Measurements from ENCODE around the gene INAVA. TPM values are rescaled to one million over a fixed set of nuclear protein-coding genes. Genes with fewer than 3 reads are reported as not detected.
"Not testable (repeated sequence)": the region's sequence is repeated elsewhere in the genome, so short reads cannot be mapped to it uniquely, and the experiment has no call there.

INAVA gene
- total RNA-seq, 1 experiment from 2014 or later: 41.2 TPM

DNA sequence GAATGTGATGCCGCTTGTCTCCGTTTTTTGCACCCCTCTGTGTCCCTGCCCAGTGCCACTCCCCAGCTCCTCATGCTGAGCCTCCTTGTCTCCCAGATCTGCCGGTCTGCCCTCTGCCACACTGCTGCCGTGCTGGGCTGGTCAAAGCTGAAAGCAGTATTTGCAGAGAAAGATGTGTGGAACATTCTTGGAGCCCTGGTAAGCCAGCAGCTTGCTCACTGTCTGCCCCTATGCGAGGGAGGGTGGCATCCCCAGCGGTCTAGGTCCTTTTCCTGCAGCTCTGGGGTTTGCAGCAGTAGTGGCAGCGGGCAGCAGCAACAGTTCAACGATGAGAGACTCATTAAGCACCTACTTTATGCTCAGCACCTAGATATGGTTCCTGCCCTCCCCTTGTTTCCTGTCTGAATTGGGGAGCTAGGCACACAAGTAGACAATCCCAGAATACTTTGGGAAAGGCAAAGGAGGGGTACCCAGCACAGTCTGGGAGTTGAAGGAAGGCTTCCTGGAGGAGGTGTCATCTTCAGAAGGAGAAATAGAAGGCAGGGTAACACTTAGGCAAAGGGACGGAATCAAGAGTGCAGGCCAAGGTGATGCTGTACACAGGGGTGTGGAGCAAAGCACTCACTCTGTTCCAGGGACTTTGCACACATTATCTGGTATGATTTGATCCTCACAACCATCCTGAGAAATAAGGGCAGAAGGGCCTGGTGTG lies 65.7 kb downstream of the INAVA start (continued):
- TF ChIP-seq, protein P1, sequence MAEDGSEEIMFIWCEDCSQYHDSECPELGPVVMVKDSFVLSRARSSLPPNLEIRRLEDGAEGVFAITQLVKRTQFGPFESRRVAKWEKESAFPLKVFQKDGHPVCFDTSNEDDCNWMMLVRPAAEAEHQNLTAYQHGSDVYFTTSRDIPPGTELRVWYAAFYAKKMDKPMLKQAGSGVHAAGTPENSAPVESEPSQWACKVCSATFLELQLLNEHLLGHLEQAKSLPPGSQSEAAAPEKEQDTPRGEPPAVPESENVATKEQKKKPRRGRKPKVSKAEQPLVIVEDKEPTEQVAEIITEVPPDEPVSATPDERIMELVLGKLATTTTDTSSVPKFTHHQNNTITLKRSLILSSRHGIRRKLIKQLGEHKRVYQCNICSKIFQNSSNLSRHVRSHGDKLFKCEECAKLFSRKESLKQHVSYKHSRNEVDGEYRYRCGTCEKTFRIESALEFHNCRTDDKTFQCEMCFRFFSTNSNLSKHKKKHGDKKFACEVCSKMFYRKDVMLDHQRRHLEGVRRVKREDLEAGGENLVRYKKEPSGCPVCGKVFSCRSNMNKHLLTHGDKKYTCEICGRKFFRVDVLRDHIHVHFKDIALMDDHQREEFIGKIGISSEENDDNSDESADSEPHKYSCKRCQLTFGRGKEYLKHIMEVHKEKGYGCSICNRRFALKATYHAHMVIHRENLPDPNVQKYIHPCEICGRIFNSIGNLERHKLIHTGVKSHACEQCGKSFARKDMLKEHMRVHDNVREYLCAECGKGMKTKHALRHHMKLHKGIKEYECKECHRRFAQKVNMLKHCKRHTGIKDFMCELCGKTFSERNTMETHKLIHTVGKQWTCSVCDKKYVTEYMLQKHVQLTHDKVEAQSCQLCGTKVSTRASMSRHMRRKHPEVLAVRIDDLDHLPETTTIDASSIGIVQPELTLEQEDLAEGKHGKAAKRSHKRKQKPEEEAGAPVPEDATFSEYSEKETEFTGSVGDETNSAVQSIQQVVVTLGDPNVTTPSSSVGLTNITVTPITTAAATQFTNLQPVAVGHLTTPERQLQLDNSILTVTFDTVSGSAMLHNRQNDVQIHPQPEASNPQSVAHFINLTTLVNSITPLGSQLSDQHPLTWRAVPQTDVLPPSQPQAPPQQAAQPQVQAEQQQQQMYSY (CRISPR knock-in tag; IDR thresholded peaks at IDR 0.05): no peak
- no peak for TF ChIP-seq ZNF671 (CRISPR knock-in tag; IDR thresholded peaks at IDR 0.05)
- TF ChIP-seq ZNF232 (CRISPR knock-in tag; IDR thresholded peaks at IDR 0.05): no peak

DNA sequence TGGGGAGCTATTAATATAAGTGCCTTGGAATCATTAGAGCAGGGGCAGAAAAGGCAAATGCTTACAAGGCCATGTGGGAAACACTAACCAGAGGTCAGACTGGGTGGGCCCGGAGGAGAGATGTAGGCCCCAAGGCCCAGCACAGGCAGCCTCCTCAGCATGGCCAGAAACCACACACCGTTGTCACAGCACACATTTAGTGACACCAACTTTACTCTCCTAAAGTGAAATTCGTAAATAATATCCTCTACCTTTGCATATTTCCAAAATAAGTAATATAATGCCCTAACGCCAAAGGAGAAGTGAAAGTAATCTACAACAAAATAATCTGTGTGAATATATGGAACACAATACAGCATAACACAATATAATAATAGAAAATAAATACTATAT lies 66.2 kb downstream of the INAVA start:
- no peaks in the 10 kb centered on the region for H3K36me3 Mint-ChIP-seq
- DNase-seq (ENCODE audit: low spot score): no peak
- peaks cover 5% of the 10 kb centered on the region; the same call in 1 of the 2 replicates for H3K27me3 Mint-ChIP-seq (ENCODE audit: low read depth)
- H3K27ac Mint-ChIP-seq: no peak overlapping the region
- peaks cover 6% of the 10 kb centered on the region; the same call in 1 of the 2 replicates for H3K4me1 Mint-ChIP-seq
- no peak overlapping the region for H3K4me3 Mint-ChIP-seq
- no peak for TF ChIP-seq NFE2L1 (CRISPR knock-in tag; IDR thresholded peaks at IDR 0.05)
- no peak for ATAC-seq
- ChIA-PET POLR2A (no interaction called here), CTCF (interaction anchor here (1.1 to 3.8 kb wide), 3 partner anchors 11 to 82 kb away, joined by 3 to 18 read pairs (median 12); no protein-coding TSS in a partner anchor)
- H3K9me3 Mint-ChIP-seq: no peaks in the 10 kb centered on the region

DNA sequence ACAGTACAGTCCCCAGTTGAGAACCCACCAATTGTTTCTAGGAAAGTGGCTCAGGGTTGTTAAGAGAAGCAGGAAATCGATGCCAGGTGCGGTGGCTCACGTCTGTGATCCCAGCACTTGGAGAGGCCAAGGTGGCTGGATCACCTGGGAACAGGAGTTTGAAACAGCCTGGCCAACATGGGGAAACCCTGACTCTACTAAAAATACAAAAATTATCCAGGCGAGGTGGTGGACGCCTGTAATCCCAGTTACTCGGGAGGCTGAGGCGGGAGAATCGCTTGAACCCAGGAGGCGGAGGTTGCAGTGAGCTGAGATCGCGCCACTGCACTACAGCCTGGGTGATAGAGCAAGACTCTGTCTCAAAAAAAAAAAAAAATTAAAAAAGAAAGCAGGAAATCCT lies 67.5 kb downstream of the INAVA start:
- POLR2A ChIA-PET; H3K36me3 Mint-ChIP-seq; H3K4me3 Mint-ChIP-seq; DNase-seq (ENCODE audit: low spot score); H3K27ac Mint-ChIP-seq; H3K27me3 Mint-ChIP-seq (ENCODE audit: low read depth); ATAC-seq; H3K9me3 Mint-ChIP-seq; H3K4me1 Mint-ChIP-seq: not testable (repeated sequence)
- CTCF ChIA-PET: interaction anchor here (0.9 to 2.5 kb wide), 3 partner anchors 10 to 157 kb away, joined by 4 to 16 read pairs (median 12); no protein-coding TSS in a partner anchor

DNA sequence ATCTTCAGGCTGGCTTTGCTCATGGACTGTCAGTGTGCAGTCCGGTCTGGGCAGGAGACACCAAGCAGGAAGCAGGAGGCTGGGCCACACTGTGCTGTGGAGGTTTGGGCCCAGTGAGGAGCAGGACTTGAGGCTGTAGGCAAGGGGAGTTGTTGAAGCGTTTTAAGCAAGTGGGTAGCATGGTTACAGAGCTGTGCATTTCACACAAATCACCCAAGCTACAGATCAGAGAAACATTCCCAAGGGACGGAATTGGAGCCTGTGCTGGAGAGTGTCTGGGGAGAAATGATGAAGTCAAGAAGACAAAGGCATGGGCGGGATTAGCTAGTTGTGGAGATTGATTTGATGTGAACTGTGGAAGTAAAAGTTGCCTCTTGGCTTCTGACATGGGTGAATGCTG lies 67.9 kb downstream of the INAVA start:
- H3K4me1 Mint-ChIP-seq: peaks cover 6% of the 10 kb centered on the region; the same call in 1 of the 2 replicates
- DNase-seq (ENCODE audit: low spot score) (no peak), ATAC-seq (no peak)
- no peak for TF ChIP-seq ZNF396 (CRISPR knock-in tag; IDR thresholded peaks at IDR 0.05; ENCODE audit: borderline replicate concordance)
- TF ChIP-seq NR2C2 (CRISPR knock-in tag; IDR thresholded peaks at IDR 0.05): no peak
- no peak for TF ChIP-seq ZBTB21 (CRISPR knock-in tag; IDR thresholded peaks at IDR 0.05; ENCODE audit: borderline replicate concordance)
- TF ChIP-seq NFE2L1 (CRISPR knock-in tag; IDR thresholded peaks at IDR 0.05): no peak
- TF ChIP-seq OVOL2 (CRISPR knock-in tag; IDR thresholded peaks at IDR 0.05; ENCODE audit: borderline replicate concordance): no peak
- no peak for TF ChIP-seq EMX1 (CRISPR knock-in tag; IDR thresholded peaks at IDR 0.05)
- no peak for TF ChIP-seq TEAD1 (CRISPR knock-in tag; IDR thresholded peaks at IDR 0.05)
- TF ChIP-seq, protein P2, sequence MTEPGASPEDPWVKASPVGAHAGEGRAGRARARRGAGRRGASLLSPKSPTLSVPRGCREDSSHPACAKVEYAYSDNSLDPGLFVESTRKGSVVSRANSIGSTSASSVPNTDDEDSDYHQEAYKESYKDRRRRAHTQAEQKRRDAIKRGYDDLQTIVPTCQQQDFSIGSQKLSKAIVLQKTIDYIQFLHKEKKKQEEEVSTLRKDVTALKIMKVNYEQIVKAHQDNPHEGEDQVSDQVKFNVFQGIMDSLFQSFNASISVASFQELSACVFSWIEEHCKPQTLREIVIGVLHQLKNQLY (CRISPR knock-in tag; IDR thresholded peaks at IDR 0.05): no peak
- TF ChIP-seq, protein P3, sequence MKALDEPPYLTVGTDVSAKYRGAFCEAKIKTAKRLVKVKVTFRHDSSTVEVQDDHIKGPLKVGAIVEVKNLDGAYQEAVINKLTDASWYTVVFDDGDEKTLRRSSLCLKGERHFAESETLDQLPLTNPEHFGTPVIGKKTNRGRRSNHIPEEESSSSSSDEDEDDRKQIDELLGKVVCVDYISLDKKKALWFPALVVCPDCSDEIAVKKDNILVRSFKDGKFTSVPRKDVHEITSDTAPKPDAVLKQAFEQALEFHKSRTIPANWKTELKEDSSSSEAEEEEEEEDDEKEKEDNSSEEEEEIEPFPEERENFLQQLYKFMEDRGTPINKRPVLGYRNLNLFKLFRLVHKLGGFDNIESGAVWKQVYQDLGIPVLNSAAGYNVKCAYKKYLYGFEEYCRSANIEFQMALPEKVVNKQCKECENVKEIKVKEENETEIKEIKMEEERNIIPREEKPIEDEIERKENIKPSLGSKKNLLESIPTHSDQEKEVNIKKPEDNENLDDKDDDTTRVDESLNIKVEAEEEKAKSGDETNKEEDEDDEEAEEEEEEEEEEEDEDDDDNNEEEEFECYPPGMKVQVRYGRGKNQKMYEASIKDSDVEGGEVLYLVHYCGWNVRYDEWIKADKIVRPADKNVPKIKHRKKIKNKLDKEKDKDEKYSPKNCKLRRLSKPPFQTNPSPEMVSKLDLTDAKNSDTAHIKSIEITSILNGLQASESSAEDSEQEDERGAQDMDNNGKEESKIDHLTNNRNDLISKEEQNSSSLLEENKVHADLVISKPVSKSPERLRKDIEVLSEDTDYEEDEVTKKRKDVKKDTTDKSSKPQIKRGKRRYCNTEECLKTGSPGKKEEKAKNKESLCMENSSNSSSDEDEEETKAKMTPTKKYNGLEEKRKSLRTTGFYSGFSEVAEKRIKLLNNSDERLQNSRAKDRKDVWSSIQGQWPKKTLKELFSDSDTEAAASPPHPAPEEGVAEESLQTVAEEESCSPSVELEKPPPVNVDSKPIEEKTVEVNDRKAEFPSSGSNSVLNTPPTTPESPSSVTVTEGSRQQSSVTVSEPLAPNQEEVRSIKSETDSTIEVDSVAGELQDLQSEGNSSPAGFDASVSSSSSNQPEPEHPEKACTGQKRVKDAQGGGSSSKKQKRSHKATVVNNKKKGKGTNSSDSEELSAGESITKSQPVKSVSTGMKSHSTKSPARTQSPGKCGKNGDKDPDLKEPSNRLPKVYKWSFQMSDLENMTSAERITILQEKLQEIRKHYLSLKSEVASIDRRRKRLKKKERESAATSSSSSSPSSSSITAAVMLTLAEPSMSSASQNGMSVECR (CRISPR knock-in tag; IDR thresholded peaks at IDR 0.05; ENCODE audit: borderline replicate concordance): no peak
- TF ChIP-seq IRF2 (CRISPR knock-in tag; IDR thresholded peaks at IDR 0.05; ENCODE audit: borderline replicate concordance, low read depth): no peak
- no peak for TF ChIP-seq CREM (CRISPR knock-in tag; IDR thresholded peaks at IDR 0.05)
- TF ChIP-seq SOX15 (CRISPR knock-in tag; IDR thresholded peaks at IDR 0.05): no peak
- TF ChIP-seq ZNF317 (CRISPR knock-in tag; IDR thresholded peaks at IDR 0.05; ENCODE audit: borderline replicate concordance, low read depth): no peak
- TF ChIP-seq, protein P4, sequence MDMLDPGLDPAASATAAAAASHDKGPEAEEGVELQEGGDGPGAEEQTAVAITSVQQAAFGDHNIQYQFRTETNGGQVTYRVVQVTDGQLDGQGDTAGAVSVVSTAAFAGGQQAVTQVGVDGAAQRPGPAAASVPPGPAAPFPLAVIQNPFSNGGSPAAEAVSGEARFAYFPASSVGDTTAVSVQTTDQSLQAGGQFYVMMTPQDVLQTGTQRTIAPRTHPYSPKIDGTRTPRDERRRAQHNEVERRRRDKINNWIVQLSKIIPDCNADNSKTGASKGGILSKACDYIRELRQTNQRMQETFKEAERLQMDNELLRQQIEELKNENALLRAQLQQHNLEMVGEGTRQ (CRISPR knock-in tag; IDR thresholded peaks at IDR 0.05): no peak
- no peaks in the 10 kb centered on the region for H3K36me3 Mint-ChIP-seq
- H3K4me3 Mint-ChIP-seq: no peak overlapping the region
- ChIA-PET POLR2A (no interaction called here), CTCF (interaction anchor here (0.9 to 2.5 kb wide), 3 partner anchors 9 to 157 kb away, joined by 4 to 16 read pairs (median 12); no protein-coding TSS in a partner anchor)
- H3K9me3 Mint-ChIP-seq: no peaks in the 10 kb centered on the region
- H3K27me3 Mint-ChIP-seq (ENCODE audit: low read depth): peaks cover 5% of the 10 kb centered on the region; the same call in 1 of the 2 replicates
- H3K27ac Mint-ChIP-seq: no peak overlapping the region

Data from WTC11 (cell line).